ENCODE results near the gene PHLDB1.
A peak's percentile ranks its signal among the peaks of the same experiment; 100 is the strongest.

Gene PHLDB1

DNA sequence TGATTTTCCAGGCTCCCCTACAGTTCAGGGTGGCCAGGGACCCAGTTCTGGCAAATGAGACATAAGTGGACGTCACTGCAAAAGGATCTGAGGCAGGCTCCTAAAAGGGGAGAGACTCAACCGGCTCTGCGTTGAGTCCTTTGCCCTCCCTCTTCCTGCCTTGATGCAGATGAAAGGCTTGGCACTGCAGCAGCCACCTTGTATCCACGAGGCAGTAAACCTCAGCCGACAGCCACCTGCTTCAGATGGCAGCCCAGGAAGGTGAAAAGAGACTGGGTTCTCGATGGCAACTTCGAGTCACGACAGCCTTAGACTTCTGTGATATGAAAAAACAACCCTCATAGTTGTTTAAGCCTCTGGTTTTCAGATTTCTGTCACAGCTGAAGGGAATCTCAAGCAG is 86.8 kb downstream of the PHLDB1 start:
- no peak overlapping the region for H3K9ac ChIP-seq (ENCODE audit: low read length)
- no peaks in the 10 kb centered on the region for H3K27me3 ChIP-seq (ENCODE audit: control insufficient read depth, insufficient read depth, low read length)
- H3K27ac ChIP-seq (ENCODE audit: low read depth, low read length), result no peak overlapping the region

DNA sequence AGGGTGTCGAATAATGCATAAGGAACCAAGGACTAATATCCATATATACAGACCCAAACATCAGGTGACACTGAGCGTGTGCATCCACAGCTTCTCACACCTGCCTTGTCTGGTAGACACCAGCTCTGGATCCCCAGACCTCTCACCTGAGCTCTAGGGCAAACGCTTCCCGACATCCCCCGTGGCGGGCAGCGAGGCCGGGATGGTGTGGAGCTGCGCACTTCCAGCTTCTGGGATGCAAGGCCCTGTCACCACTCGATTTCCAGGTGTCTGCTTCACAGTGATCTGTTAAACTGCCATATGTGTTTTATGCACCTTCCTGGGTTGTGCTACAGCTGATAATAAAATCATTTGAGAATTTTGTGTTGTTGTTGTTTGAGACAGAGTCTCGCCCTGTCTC is 87.4 kb downstream of the PHLDB1 start:
- Histone ChIP-seq H3K9me3 (ENCODE audit: control insufficient read depth, insufficient read depth, low read depth, low read length) (peaks cover 8% of the 10 kb centered on the region), H3K27me3 (ENCODE audit: control insufficient read depth, insufficient read depth, low read length) (no peaks in the 10 kb centered on the region), H3K36me3 (ENCODE audit: control insufficient read depth, insufficient read depth, low read length) (no peaks in the 10 kb centered on the region), H3K27ac (ENCODE audit: low read depth, low read length) (no peak overlapping the region), H3K4me3 (ENCODE audit: low read depth, low read length) (no peak overlapping the region), H3K4me1 (ENCODE audit: control insufficient read depth, insufficient read depth, low read length) (peaks cover 29% of the 10 kb centered on the region), H3K9ac (ENCODE audit: low read length) (no peak overlapping the region)

More for the DNA sequence above, 86.8 kb downstream of the PHLDB1 start:
- Histone ChIP-seq H3K4me1 (ENCODE audit: control insufficient read depth, insufficient read depth, low read length) (peaks cover 33% of the 10 kb centered on the region), H3K36me3 (ENCODE audit: control insufficient read depth, insufficient read depth, low read length) (no peaks in the 10 kb centered on the region), H3K9me3 (ENCODE audit: control insufficient read depth, insufficient read depth, low read depth, low read length) (peaks cover 3% of the 10 kb centered on the region), H3K4me3 (ENCODE audit: low read depth, low read length) (no peak overlapping the region)

DNA sequence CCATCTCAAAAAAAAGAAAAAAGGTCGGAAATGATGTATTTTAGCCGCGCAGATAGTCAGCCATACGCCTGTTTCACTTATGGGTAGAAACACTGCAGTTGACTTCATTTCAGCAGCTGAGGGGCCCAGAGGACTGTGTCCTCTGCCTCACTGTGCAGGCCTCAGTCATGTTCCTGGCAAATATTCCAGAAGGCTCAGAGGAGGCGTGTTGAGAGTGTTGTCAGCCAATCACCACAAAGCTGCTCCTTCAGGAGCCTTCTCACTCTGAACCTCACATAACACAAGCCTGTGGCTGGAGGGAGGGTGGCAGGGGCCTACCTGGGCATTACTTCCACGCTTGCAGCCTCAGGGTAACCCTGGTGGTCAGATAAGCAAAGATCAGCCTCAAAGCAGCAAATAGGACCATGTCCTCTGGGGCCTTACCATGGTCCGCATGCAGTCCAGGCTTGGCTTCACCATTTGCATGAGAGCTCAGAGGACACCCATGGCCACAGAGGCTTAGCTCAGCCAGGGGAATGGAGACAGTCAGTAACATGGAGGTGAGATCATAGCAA is 89.3 kb downstream of the PHLDB1 start:
- Histone ChIP-seq H3K27me3 (ENCODE audit: control insufficient read depth, insufficient read depth, low read length) (no peaks in the 10 kb centered on the region), H3K36me3 (ENCODE audit: control insufficient read depth, insufficient read depth, low read length) (no peaks in the 10 kb centered on the region), H3K27ac (ENCODE audit: low read depth, low read length) (no peak overlapping the region), H3K4me3 (ENCODE audit: low read depth, low read length) (no peak overlapping the region), H3K9ac (ENCODE audit: low read length) (no peak overlapping the region), H3K9me3 (ENCODE audit: control insufficient read depth, insufficient read depth, low read depth, low read length) (peaks cover 19% of the 10 kb centered on the region), H3K4me1 (ENCODE audit: control insufficient read depth, insufficient read depth, low read length) (peaks cover 21% of the 10 kb centered on the region)

DNA sequence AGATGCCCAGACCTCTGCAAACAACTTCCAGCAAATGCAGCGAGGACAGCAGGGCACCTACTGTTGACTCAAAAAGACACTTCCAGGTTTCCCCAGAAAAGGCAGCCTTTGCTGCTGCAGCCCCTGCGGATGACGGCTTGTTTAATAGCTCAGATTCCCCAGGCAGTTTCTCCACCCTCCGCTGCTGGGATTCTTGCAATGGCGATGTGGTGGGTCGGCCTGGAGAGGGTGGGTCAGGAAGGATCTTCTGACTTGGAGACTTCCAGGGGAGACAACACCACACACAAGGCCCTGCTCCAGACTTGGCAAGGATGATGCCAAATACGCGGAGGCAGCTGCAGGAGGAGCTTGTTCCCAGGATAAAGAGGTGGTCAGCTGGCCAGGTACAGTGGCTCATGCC is 89.9 kb downstream of the PHLDB1 start:
- H3K27me3 ChIP-seq (ENCODE audit: control insufficient read depth, insufficient read depth, low read length), result no peaks in the 10 kb centered on the region
- no peak overlapping the region for H3K4me3 ChIP-seq (ENCODE audit: low read depth, low read length)
- H3K9me3 ChIP-seq (ENCODE audit: control insufficient read depth, insufficient read depth, low read depth, low read length), result peaks cover 19% of the 10 kb centered on the region
- peaks cover 15% of the 10 kb centered on the region for H3K4me1 ChIP-seq (ENCODE audit: control insufficient read depth, insufficient read depth, low read length)
- no peak overlapping the region for H3K27ac ChIP-seq (ENCODE audit: low read depth, low read length)
- no peak overlapping the region for H3K9ac ChIP-seq (ENCODE audit: low read length)
- H3K36me3 ChIP-seq (ENCODE audit: control insufficient read depth, insufficient read depth, low read length), result no peaks in the 10 kb centered on the region

DNA sequence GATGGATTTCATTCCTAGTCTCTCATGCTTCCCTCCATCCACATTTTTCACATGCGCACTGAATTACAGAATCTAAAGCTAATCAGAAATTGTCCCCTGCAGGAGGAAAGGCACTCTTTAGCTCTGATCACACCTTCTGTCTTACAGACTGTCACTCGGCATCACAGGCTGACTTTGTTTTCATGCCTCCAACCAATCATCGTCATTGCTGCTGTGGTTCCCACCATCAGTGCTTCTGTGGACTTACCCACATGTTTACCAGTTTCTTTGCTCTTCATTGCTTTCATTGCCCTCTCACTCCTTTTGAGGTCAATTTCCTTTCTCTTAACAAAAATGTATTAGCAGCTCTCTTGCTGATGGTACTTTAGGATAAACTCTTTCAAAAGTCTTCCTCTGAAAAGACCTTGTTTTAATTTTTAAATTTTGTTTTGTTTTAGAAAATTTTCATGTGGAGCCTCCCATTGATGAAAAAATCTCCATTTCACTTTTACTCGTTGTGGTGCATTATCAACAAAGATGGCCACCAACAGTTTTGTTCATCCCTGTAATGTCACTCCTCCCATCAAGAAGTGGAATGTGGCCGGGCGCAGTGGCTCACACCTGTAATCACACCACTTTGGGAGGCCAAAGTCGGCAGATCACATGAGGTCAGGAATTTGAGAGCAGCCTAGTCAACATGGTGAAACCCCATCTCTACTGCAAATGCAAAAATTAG is 92.2 kb downstream of the PHLDB1 start:
- H3K9me3 ChIP-seq (ENCODE audit: control insufficient read depth, insufficient read depth, low read depth, low read length), result peaks cover 16% of the 10 kb centered on the region
- no peak overlapping the region for H3K27ac ChIP-seq (ENCODE audit: low read depth, low read length)
- no peaks in the 10 kb centered on the region for H3K27me3 ChIP-seq (ENCODE audit: control insufficient read depth, insufficient read depth, low read length)
- H3K36me3 ChIP-seq (ENCODE audit: control insufficient read depth, insufficient read depth, low read length), result no peaks in the 10 kb centered on the region
- no peak overlapping the region for H3K4me3 ChIP-seq (ENCODE audit: low read depth, low read length)
- no peak overlapping the region for H3K9ac ChIP-seq (ENCODE audit: low read length)
- peaks cover 8% of the 10 kb centered on the region; the same call in 1 of the 2 replicates for H3K4me1 ChIP-seq (ENCODE audit: control insufficient read depth, insufficient read depth, low read length)

DNA sequence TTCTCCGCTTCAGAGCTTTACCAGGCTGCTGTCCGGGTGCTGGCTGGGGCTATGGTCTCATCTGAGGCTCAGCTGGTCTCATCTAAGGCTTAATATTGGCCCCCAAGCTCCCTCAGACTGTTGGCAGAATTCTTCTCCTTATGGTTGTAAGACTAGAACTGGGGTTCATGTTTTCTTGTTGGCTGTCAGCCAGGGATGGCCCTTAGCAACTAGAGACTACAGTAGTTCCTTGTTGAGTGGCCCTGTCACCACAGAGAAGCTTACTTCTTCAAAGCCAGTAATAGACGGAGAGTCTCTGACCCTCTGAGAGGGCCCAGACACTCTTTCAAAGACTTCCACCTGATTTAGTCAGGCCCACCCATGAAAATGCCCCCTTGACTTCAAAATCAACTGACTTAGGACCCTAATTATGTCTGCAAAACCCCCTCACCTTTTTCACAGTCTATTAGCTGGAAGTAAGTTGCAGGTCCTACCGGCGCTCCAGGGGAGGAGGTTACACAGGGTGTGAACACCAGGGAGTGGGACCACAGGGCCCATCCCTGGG is 96.2 kb downstream of the PHLDB1 start:
- peaks cover 11% of the 10 kb centered on the region for H3K4me1 ChIP-seq (ENCODE audit: control insufficient read depth, insufficient read depth, low read length)
- no peaks in the 10 kb centered on the region for H3K27me3 ChIP-seq (ENCODE audit: control insufficient read depth, insufficient read depth, low read length)

DNA sequence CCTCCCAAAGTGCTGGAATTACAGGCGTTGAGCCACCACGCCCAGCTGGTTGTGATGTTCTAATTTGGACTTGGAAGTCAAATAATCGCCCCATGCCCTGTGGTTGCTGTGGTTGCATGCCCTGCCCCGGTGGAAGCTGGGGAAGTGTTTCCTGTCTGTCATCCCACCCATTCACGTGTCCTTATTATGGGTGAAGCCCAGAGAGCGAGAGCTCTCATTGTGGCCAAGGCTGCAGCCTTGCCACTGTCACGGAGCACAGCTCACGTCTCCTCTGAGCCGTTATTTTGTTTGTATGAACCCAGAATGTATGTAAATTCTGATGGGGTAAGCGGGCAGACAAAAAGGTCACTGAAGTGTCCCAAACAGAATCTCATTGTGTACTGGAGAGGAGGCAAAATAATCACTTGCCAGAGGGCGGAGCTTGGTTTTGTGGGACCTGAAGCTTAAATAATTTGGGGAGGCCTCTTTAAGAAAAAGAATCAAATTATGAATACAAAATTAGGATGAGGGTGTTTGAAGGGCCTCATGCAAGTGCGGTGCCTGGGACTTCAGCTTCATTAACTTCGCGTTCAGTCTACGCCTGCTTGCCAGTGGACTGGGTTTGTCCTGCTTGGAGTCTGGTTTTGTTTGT is 97.8 kb downstream of the PHLDB1 start:
- H3K9me3 ChIP-seq (ENCODE audit: control insufficient read depth, insufficient read depth, low read depth, low read length), result peaks cover 10% of the 10 kb centered on the region
- 0 out of 2 replicates have a peak overlapping the region, but pooled peaks have one; percentile 47 for H3K27ac ChIP-seq (ENCODE audit: low read depth, low read length)
- H3K27me3 ChIP-seq (ENCODE audit: control insufficient read depth, insufficient read depth, low read length), result no peaks in the 10 kb centered on the region
- peaks cover 11% of the 10 kb centered on the region for H3K4me1 ChIP-seq (ENCODE audit: control insufficient read depth, insufficient read depth, low read length)
- no peak overlapping the region for H3K9ac ChIP-seq (ENCODE audit: low read length)
- peaks cover 2% of the 10 kb centered on the region; the same call in 1 of the 2 replicates for H3K36me3 ChIP-seq (ENCODE audit: control insufficient read depth, insufficient read depth, low read length)
- H3K4me3 ChIP-seq (ENCODE audit: low read depth, low read length), result no peak overlapping the region

More for the DNA sequence above, 96.2 kb downstream of the PHLDB1 start:
- no peak overlapping the region for H3K4me3 ChIP-seq (ENCODE audit: low read depth, low read length)
- H3K9me3 ChIP-seq (ENCODE audit: control insufficient read depth, insufficient read depth, low read depth, low read length), result peaks cover 18% of the 10 kb centered on the region
- H3K27ac ChIP-seq (ENCODE audit: low read depth, low read length), result no peak overlapping the region
- H3K9ac ChIP-seq (ENCODE audit: low read length), result no peak overlapping the region
- H3K36me3 ChIP-seq (ENCODE audit: control insufficient read depth, insufficient read depth, low read length), result no peaks in the 10 kb centered on the region; the same call in 1 of the 2 replicates

DNA sequence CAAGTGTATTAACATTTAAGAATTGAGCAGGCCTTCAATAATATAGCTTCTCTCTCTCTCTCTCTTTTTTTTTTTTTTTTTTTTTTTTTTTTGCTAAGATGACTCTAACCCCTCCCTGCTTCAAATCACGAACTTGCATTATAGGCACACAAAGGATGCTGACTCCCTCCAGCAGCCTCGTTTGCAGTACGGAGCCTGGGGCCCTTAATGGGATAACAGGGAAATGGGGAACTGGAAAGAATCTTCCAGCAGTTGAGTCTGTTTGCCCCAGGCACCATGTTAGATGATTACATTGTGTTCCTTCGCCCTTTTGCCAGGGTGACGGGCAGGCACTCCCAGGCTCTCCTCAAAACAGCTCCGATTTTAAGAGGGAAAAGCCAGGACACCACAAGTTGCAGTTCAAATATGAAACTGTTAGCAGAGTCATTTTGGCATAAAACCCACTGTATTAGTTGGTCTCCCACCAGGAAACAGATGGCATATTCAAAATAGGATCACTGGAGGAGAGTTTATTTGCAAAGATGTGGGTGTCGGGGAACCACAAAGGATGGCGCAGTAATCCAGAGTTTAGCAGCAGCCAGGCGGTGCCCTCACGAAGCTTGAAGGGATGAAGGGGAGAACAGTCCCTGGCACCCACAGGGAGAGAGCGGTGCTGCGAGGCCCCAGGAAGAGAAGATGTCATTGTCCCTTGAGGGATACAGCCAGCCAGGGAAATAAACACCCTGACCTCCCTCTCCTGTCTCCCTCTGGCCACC is 98.6 kb downstream of the PHLDB1 start:
- Histone ChIP-seq H3K4me3 (ENCODE audit: low read depth, low read length) (no peak overlapping the region), H3K27me3 (ENCODE audit: control insufficient read depth, insufficient read depth, low read length) (no peaks in the 10 kb centered on the region), H3K4me1 (ENCODE audit: control insufficient read depth, insufficient read depth, low read length) (peaks cover 11% of the 10 kb centered on the region), H3K9ac (ENCODE audit: low read length) (no peak overlapping the region), H3K9me3 (ENCODE audit: control insufficient read depth, insufficient read depth, low read depth, low read length) (0 out of 2 replicates have a peak, but pooled peaks cover 3% of the 10 kb centered on the region), H3K36me3 (ENCODE audit: control insufficient read depth, insufficient read depth, low read length) (peaks cover 2% of the 10 kb centered on the region; the same call in 1 of the 2 replicates), H3K27ac (ENCODE audit: low read depth, low read length) (no peak overlapping the region)

DNA sequence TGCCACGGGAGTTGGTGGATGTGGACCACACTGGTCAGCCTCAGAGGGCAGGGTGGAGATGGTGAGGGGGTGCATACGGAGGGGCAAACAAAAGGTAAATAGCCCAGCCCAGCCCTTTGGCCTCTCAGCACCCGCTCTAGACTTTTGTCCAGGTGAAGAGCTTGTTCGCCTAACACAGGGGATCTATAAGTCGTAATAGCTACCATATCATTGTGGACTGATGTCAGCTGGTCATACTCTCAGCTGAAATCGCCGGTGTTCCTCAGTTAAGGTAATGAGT is 99.1 kb downstream of the PHLDB1 start:
- Histone ChIP-seq H3K27ac (ENCODE audit: low read depth, low read length) (no peak overlapping the region), H3K9ac (ENCODE audit: low read length) (no peak overlapping the region), H3K9me3 (ENCODE audit: control insufficient read depth, insufficient read depth, low read depth, low read length) (0 out of 2 replicates have a peak, but pooled peaks cover 2% of the 10 kb centered on the region), H3K4me3 (ENCODE audit: low read depth, low read length) (no peak overlapping the region), H3K36me3 (ENCODE audit: control insufficient read depth, insufficient read depth, low read length) (peaks cover 2% of the 10 kb centered on the region; the same call in 1 of the 2 replicates), H3K27me3 (ENCODE audit: control insufficient read depth, insufficient read depth, low read length) (no peaks in the 10 kb centered on the region), H3K4me1 (ENCODE audit: control insufficient read depth, insufficient read depth, low read length) (peaks cover 11% of the 10 kb centered on the region)

All from HUES6 (cell line).